ENCODE data around the gene CRIP3.

CRIP3 gene

DNA sequence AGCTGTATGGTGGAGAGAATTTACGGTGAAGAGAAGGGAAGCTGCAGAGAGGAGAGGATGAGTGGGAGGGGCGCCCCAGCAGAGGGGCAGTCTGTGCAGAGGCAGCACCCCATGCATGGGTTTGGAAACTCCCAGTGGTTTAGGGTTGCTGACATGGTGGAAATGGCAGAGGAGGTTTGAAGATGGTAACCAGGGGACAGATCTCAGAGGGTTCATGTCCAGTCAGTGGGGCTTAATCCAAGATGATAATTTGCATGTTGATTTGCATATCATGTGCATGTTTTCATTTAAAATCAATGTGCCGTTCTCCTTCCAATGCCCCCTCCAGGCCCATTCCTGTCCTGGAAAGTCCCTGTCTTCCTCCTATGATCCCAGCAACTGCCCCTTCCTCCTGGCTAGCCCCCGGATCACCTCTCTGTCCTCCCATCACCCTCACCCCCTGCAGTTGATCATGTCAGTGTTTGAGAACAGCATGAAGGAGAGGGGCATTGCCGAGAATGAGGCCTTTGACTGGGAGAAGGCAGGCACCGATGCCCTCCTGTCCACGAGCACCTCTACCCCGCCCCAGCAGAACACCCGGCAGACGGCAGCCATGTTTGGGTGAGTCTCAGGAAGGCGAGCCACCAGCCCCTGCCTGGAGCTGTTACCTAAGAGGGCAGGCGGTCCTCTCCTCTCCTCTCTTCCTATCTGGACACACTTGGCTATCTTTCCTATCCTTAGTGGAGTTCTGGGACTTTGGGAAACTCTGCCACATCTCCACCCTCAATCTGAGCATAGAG lies 51.1 kb downstream of the CRIP3 start:
- Histone ChIP-seq H3K9me3 (ENCODE audit: control insufficient read depth, low read length) (no peaks in the 10 kb centered on the region), H3K4me1 (ENCODE audit: control insufficient read depth, insufficient read depth, low read length, poor library complexity, severe bottlenecking) (no peaks in the 10 kb centered on the region), H3K4me3 (ENCODE audit: insufficient read depth, low read depth, low read length, poor library complexity, severe bottlenecking) (no peak overlapping the region), H3K36me3 (ENCODE audit: control insufficient read depth, insufficient read depth, low read length) (no peaks in the 10 kb centered on the region), H3K27me3 (replicated peaks; ENCODE audit: control insufficient read depth, insufficient read depth, low read length, poor library complexity, severe bottlenecking) (no peaks in the 10 kb centered on the region), H3K27ac (ENCODE audit: insufficient read depth, low read length, poor library complexity, severe bottlenecking) (no peak overlapping the region)
- no peak for DNase-seq

DNA sequence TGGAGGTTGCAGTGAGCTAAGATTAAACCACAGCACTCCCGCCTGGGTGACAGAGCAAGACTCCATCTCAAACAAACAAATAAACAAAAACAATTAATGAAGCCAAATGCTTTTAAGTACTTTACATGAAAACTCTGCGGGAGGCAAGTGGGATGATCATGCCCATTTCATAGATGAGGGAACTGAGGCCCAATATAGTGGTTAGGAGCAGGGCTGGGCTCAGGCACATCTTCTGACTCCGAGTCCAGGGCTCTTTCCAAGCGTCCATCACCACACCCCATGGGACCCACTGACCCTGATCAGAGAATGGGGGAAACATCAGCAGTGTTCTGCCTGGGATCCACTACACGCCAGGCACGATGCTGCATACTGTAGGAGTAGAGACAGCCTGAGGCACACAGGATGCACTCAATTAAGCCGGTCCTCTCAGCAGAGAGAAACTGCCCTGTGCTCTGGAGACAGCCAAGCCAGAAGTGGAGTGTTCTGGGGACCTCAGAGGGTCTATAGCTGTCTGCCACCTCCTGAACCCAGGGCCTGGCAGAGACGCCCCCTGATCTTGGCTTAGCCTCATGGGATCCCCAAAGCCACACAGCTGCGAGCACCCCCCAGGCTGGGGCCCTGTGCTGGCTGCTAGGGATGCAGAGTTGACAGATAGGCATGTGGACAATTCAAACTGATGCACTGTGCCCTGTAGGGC lies 51.8 kb downstream of the CRIP3 start:
- Histone ChIP-seq H3K9me3 (ENCODE audit: control insufficient read depth, low read length) (no peaks in the 10 kb centered on the region), H3K4me1 (ENCODE audit: control insufficient read depth, insufficient read depth, low read length, poor library complexity, severe bottlenecking) (no peaks in the 10 kb centered on the region), H3K27ac (ENCODE audit: insufficient read depth, low read length, poor library complexity, severe bottlenecking) (no peak overlapping the region), H3K27me3 (replicated peaks; ENCODE audit: control insufficient read depth, insufficient read depth, low read length, poor library complexity, severe bottlenecking) (no peaks in the 10 kb centered on the region), H3K36me3 (ENCODE audit: control insufficient read depth, insufficient read depth, low read length) (no peaks in the 10 kb centered on the region), H3K4me3 (ENCODE audit: insufficient read depth, low read depth, low read length, poor library complexity, severe bottlenecking) (no peak overlapping the region)
- DNase-seq = no peak
